HG02798 (cell line): ENCODE data around the gene SEMA5A.

Experiments used
- ATAC-seq: cut with Tn5 transposase; IDR thresholded peaks from one replicate; pipeline ENCODE4 v1.9.1; 2021; ENCODE audit warnings: mild to moderate bottlenecking; ENCODE audit not compliant: unreplicated experiment, poor library complexity

SEMA5A gene

GRCh38 chr5:9545992-9546851 is at the start of gene SEMA5A:
SEMA5A (minus strand) TSS chr5:9546075; CDS start chr5:9379946, 166,129 bp downstream.
- ATAC-seq, result no peak

GRCh38 chr5:9594913-9595312 is 49.0 kb upstream of the SEMA5A start:
- ATAC-seq, result no peak

- ATAC-seq, result no peak
Observed at GRCh38 chr5:9589049-9589835, 43.4 kb upstream of the SEMA5A start.

GRCh38 chr5:9588254-9588653 is 42.4 kb upstream of the SEMA5A start:
- no peak for ATAC-seq

- no peak for ATAC-seq
Observed at GRCh38 chr5:9587135-9587534, 41.3 kb upstream of the SEMA5A start.

GRCh38 chr5:9582406-9582805 is 36.5 kb upstream of the SEMA5A start:
- ATAC-seq, result no peak

GRCh38 chr5:9573796-9574195 is 27.9 kb upstream of the SEMA5A start:
- no peak for ATAC-seq

- no peak for ATAC-seq
Observed at GRCh38 chr5:9572246-9572645, 26.4 kb upstream of the SEMA5A start.

- ATAC-seq, result no peak
Observed at GRCh38 chr5:9570876-9571275, 25.0 kb upstream of the SEMA5A start.

- no peak for ATAC-seq
Observed at GRCh38 chr5:9567039-9567438, 21.2 kb upstream of the SEMA5A start.

GRCh38 chr5:9564752-9565151 is 18.9 kb upstream of the SEMA5A start:
- ATAC-seq, result no peak

- ATAC-seq, result no peak
Observed at GRCh38 chr5:9562141-9562540, 16.3 kb upstream of the SEMA5A start.

- ATAC-seq, result no peak
Observed at GRCh38 chr5:9559965-9560364, 14.1 kb upstream of the SEMA5A start.

- ATAC-seq, result no peak
Observed at GRCh38 chr5:9558319-9558965, 12.6 kb upstream of the SEMA5A start.

- ATAC-seq, result no peak
Observed at GRCh38 chr5:9557696-9558095, 11.8 kb upstream of the SEMA5A start.

GRCh38 chr5:9555961-9556360 is 10.1 kb upstream of the SEMA5A start:
- ATAC-seq, result no peak

GRCh38 chr5:9554122-9554521 is 8.2 kb upstream of the SEMA5A start:
- no peak for ATAC-seq

- ATAC-seq, result no peak
Observed at GRCh38 chr5:9553561-9553960, 7.7 kb upstream of the SEMA5A start.

- ATAC-seq, result no peak
Observed at GRCh38 chr5:9551567-9552537, 6.0 kb upstream of the SEMA5A start.

- ATAC-seq, result no peak
Observed at GRCh38 chr5:9549941-9550340, 4.1 kb upstream of the SEMA5A start.
